ENCODE results near the gene TNXB.

- TF ChIP-seq CTCF (IDR thresholded peaks at IDR 0.05; ENCODE audit: low read depth, low read length) (no peak), EZH2phosphoT487 (IDR thresholded peaks at IDR 0.05; ENCODE audit: low read depth) (no peak)
Observed at GRCh38 chr6:32046450-32047083, 62.6 kb downstream of the TNXB start.

Data from OCI-LY3 (cell line).